GM21515 (cell line): ENCODE data around the gene CHURC1.

Source experiments
- ATAC-seq: cut with Tn5 transposase; IDR thresholded peaks from one replicate; pipeline ENCODE4 v1.9.1; 2021; ENCODE audit not compliant: unreplicated experiment

CHURC1 gene

GRCh38 chr14:64937821-64938193, 23.6 kb downstream of the CHURC1 start:
- no peak for ATAC-seq

GRCh38 chr14:64938972-64939816, 24.9 kb downstream of the CHURC1 start:
- no peak for ATAC-seq

GRCh38 chr14:64939817-64940190, 25.5 kb downstream of the CHURC1 start:
- ATAC-seq = no peak

GRCh38 chr14:64940336-64940910, 26.2 kb downstream of the CHURC1 start:
- no peak for ATAC-seq

- ATAC-seq = no peak
These were observed 28.4 kb downstream of the CHURC1 start, which contains the start of gene GPX2 for GRCh38 chr14:64942531-64943111. GPX2 (minus strand) TSS chr14:64942745; CDS start chr14:64942726, 19 bp downstream.

- ATAC-seq = no peak
These were observed 29.3 kb downstream of the CHURC1 start for GRCh38 chr14:64943556-64943955.

- no peak for ATAC-seq
These were observed 29.8 kb downstream of the CHURC1 start for GRCh38 chr14:64944041-64944440.

GRCh38 chr14:64944861-64945260, 30.6 kb downstream of the CHURC1 start:
- no peak for ATAC-seq

GRCh38 chr14:64945431-64946178, 31.4 kb downstream of the CHURC1 start:
- no peak for ATAC-seq

- no peak for ATAC-seq
These were observed 32.2 kb downstream of the CHURC1 start for GRCh38 chr14:64946310-64947045.

GRCh38 chr14:64947710-64948611, 33.7 kb downstream of the CHURC1 start:
- ATAC-seq = no peak

- no peak for ATAC-seq
These were observed 34.5 kb downstream of the CHURC1 start for GRCh38 chr14:64948612-64949210.

- no peak for ATAC-seq
These were observed 36.6 kb downstream of the CHURC1 start for GRCh38 chr14:64950889-64951288.

- no peak for ATAC-seq
These were observed 37.0 kb downstream of the CHURC1 start for GRCh38 chr14:64951291-64951690.

GRCh38 chr14:64951724-64952123, 37.5 kb downstream of the CHURC1 start:
- no peak for ATAC-seq

- ATAC-seq = no peak
These were observed 38.5 kb downstream of the CHURC1 start for GRCh38 chr14:64952598-64953309.

- ATAC-seq = no peak
These were observed 39.0 kb downstream of the CHURC1 start for GRCh38 chr14:64953310-64953654.

GRCh38 chr14:64953661-64954060, 39.4 kb downstream of the CHURC1 start:
- no peak for ATAC-seq
